HuH-7.5 (cell line): Measurements from ENCODE around the gene MYH14.

Experiments
- DNase-seq: peaks from one replicate; pipeline ENCODE4 v3.0.0; 2011; ENCODE audit warnings: low spot score

MYH14 gene

GRCh38 chr19:50261446-50261970 lies 58.1 kb downstream of the MYH14 start:
- DNase-seq, result no peak

- no peak for DNase-seq
Measured at GRCh38 chr19:50263176-50263575, 59.8 kb downstream of the MYH14 start.

- no peak for DNase-seq
Measured at GRCh38 chr19:50264483-50265186, 61.2 kb downstream of the MYH14 start.

GRCh38 chr19:50266041-50266440 lies 62.6 kb downstream of the MYH14 start:
- DNase-seq, result no peak

GRCh38 chr19:50266896-50267295 lies 63.5 kb downstream of the MYH14 start:
- no peak for DNase-seq

GRCh38 chr19:50268041-50268440 lies 64.6 kb downstream of the MYH14 start:
- DNase-seq, result no peak

GRCh38 chr19:50268501-50268900 lies 65.1 kb downstream of the MYH14 start:
- DNase-seq, result no peak

- no peak for DNase-seq
Measured at GRCh38 chr19:50269653-50270052, 66.2 kb downstream of the MYH14 start.

GRCh38 chr19:50272263-50272897 lies 69.0 kb downstream of the MYH14 start:
- no peak for DNase-seq

GRCh38 chr19:50273821-50274220 lies 70.4 kb downstream of the MYH14 start:
- DNase-seq, result no peak

- peak; percentile 36 for DNase-seq
Measured at GRCh38 chr19:50275577-50276368, 72.4 kb downstream of the MYH14 start.

GRCh38 chr19:50276370-50277063 lies 73.1 kb downstream of the MYH14 start:
- no peak for DNase-seq

- DNase-seq, result no peak
Measured at GRCh38 chr19:50277966-50278580, 74.7 kb downstream of the MYH14 start.

GRCh38 chr19:50280074-50280473 lies 76.7 kb downstream of the MYH14 start:
- DNase-seq, result no peak

- no peak for DNase-seq
Measured at GRCh38 chr19:50280983-50281382, 77.6 kb downstream of the MYH14 start.

- no peak for DNase-seq
Measured at GRCh38 chr19:50281491-50281890, 78.1 kb downstream of the MYH14 start.

- DNase-seq, result no peak
Measured at GRCh38 chr19:50285833-50286232, 82.4 kb downstream of the MYH14 start.

GRCh38 chr19:50286443-50286842 lies 83.0 kb downstream of the MYH14 start:
- DNase-seq, result no peak

GRCh38 chr19:50287331-50287730 lies 83.9 kb downstream of the MYH14 start:
- DNase-seq, result no peak

GRCh38 chr19:50288954-50289353 lies 85.5 kb downstream of the MYH14 start:
- no peak for DNase-seq

- no peak for DNase-seq
Measured at GRCh38 chr19:50290011-50290410, 86.6 kb downstream of the MYH14 start.

- DNase-seq, result no peak
Measured at GRCh38 chr19:50290775-50291174, 87.4 kb downstream of the MYH14 start.
